ENCODE data around the gene PYCARD.

Gene PYCARD

DNA sequence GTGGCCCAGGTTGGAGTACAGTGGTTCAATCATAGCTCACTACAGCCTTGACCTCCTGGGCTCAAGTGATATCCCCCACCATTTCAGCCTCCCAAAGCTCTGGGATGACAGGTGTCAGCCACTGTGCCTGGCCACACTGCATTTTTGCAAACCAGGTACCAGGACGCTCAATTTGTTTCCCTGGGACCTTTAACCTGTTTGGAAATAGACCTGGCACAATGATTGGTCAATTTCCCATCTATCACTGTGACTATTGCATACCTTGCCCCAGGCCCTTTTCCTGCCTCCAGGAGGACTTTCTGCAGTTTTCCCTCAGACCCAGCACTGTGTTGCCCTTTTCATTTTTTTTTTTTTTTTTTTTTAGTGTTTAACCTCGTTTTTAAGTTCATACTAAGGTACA is 33.7 kb downstream of the PYCARD start:
- no peak for DNase-seq (ENCODE audit: low read depth)
- no peak overlapping the region for H3K4me3 ChIP-seq (ENCODE audit: low read depth, low read length)

DNA sequence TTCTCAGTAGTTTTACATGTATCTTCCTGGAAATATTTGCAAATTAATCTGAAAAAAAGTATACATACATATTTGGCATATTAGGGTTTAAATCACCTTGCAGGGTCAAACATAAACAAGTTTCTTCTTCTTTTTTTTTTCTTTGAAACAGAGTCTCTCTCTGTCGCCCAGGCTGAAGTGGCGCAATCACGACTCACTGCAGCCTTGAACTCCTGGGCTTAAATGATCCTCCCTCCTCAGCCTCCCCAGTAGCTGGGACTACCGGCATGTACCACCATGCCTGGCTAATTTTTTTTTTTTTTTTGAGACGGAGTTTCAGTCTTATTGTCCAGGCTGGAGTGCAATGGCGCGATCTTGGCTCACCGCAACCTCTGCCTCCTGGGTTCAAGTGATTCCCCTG is 35.2 kb downstream of the PYCARD start:
- no peak for TF ChIP-seq POLR2A (IDR thresholded peaks at IDR 0.05; ENCODE audit: extremely low read depth, insufficient read length)
- TF ChIP-seq, protein P1, sequence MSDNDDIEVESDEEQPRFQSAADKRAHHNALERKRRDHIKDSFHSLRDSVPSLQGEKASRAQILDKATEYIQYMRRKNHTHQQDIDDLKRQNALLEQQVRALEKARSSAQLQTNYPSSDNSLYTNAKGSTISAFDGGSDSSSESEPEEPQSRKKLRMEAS (IDR thresholded peaks at IDR 0.05; ENCODE audit: low read depth, low read length) = no peak
- no peak for TF ChIP-seq MYC (IDR thresholded peaks at IDR 0.05; ENCODE audit: low read depth, low read length)
- TF ChIP-seq, protein P2, sequence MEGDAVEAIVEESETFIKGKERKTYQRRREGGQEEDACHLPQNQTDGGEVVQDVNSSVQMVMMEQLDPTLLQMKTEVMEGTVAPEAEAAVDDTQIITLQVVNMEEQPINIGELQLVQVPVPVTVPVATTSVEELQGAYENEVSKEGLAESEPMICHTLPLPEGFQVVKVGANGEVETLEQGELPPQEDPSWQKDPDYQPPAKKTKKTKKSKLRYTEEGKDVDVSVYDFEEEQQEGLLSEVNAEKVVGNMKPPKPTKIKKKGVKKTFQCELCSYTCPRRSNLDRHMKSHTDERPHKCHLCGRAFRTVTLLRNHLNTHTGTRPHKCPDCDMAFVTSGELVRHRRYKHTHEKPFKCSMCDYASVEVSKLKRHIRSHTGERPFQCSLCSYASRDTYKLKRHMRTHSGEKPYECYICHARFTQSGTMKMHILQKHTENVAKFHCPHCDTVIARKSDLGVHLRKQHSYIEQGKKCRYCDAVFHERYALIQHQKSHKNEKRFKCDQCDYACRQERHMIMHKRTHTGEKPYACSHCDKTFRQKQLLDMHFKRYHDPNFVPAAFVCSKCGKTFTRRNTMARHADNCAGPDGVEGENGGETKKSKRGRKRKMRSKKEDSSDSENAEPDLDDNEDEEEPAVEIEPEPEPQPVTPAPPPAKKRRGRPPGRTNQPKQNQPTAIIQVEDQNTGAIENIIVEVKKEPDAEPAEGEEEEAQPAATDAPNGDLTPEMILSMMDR (IDR thresholded peaks at IDR 0.05; ENCODE audit: low read depth, low read length) = no peak
- DNase-seq (ENCODE audit: low read depth) = peak; percentile 54
- H3K4me3 ChIP-seq (ENCODE audit: low read depth, low read length) = no peak overlapping the region

More for the DNA sequence above, 33.7 kb downstream of the PYCARD start:
- TF ChIP-seq POLR2A (IDR thresholded peaks at IDR 0.05; ENCODE audit: extremely low read depth, insufficient read length) = no peak
- TF ChIP-seq, protein P1 (IDR thresholded peaks at IDR 0.05; ENCODE audit: low read depth, low read length) = no peak

DNA sequence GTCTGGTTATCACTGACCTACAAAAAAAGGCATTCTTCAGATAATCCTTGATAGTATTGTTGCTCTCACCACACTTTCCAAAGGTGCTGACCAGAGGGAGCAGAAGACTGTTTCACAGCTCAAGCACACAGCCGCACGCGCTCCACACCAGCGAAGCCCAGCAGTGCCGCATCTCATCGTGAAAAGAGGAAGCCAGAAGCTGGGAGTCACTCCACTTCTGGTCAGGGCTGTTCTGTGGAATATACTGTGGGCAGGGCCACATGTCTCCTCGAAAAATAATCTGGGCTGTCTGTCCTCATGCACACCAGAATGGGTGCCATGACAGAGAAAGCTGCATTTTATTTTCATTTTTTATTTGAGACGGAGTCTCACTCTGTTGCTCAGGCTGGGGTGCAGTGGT is 45.4 kb downstream of the PYCARD start:
- peak; percentile 82 for DNase-seq (ENCODE audit: low read depth)
- no peak overlapping the region for H3K4me3 ChIP-seq (ENCODE audit: low read depth, low read length)
- TF ChIP-seq POLR2A (IDR thresholded peaks at IDR 0.05; ENCODE audit: extremely low read depth, insufficient read length) (no peak), MYC (IDR thresholded peaks at IDR 0.05; ENCODE audit: low read depth, low read length) (peak; percentile 75)
- TF ChIP-seq, protein P1 (IDR thresholded peaks at IDR 0.05; ENCODE audit: low read depth, low read length) = peak; percentile 79
